GM18526 (cell line): ENCODE measurements around the gene GSAP.

Experiments
- POLR2A ChIP-seq: IDR thresholded peaks from 3 replicates; pipeline ENCODE4 v1.6.1; 2011; ENCODE audit not compliant: insufficient read length; ENCODE audit errors: extremely low read depth

GSAP gene

GRCh38 chr7:77396894-77397547 lies 19.1 kb downstream of the GSAP start:
- no peak for TF ChIP-seq POLR2A

- TF ChIP-seq POLR2A: no peak
Measured at GRCh38 chr7:77395626-77396025, 20.5 kb downstream of the GSAP start.

DNA sequence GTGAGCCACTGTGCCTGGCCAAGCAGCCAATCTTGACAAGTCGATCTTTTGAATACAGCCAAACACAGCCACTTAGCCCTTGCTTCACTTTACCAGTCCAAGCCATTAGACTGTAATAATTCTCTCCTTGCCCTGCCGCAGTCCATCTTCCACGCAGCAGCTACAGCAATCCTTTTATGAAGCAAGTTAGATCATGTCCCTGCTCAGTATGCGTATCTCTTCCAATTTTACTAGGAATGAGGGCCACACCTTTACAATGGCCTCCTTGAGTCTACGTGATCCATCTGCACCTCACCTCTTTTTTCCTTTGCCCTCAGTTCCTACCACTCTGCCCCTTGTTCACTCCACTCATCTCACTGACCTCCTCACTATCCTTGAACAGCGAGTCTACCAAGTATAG lies 22.2 kb downstream of the GSAP start:
- TF ChIP-seq POLR2A: no peak

- no peak for TF ChIP-seq POLR2A
Measured at GRCh38 chr7:77393261-77393660, 22.9 kb downstream of the GSAP start.

DNA sequence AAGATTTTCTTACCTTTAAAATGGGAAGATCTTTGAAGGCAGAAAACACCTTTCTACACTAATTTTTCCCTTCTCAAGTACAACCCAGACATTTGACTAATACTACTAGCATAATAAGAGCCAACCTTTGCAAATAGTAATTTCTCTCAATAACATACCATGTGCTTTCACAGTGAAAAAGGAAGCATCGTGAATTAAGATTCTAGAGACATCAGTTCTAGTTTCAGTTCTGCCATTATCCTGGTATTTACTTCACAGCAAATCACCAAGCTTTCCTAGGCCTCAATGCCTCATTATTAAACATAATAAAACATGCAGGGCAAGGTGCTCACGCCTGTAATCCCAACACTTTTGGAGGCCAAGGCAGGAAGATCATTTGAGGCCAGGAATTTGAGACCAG lies 24.9 kb downstream of the GSAP start:
- no peak for TF ChIP-seq POLR2A

- TF ChIP-seq POLR2A: no peak
Measured at GRCh38 chr7:77388055-77388641, 28.0 kb downstream of the GSAP start.

- TF ChIP-seq POLR2A: no peak
Measured at GRCh38 chr7:77386165-77386822, 29.9 kb downstream of the GSAP start.

- no peak for TF ChIP-seq POLR2A
Measured at GRCh38 chr7:77383333-77383740, 32.8 kb downstream of the GSAP start.

- TF ChIP-seq POLR2A: no peak
Measured at GRCh38 chr7:77382532-77382931, 33.6 kb downstream of the GSAP start.

DNA sequence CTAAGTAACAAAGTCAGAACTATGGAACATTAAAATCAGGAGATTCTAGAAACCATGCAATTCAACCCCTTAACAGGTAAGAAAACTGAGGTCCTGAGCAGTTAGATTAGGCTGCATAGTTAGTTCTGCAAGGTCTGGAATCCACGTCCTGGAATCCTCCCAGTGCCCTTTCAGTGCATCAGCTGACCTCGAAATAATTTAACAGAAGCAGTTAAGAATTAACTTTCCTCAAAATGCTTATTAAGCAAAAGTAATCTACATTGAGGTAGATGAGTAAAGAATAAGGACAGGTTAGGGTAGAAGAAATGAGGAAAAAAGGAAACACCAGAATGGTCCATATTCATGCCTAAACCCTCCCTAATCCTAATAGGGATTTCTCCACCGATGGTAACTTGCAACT lies 37.6 kb downstream of the GSAP start:
- no peak for TF ChIP-seq POLR2A

DNA sequence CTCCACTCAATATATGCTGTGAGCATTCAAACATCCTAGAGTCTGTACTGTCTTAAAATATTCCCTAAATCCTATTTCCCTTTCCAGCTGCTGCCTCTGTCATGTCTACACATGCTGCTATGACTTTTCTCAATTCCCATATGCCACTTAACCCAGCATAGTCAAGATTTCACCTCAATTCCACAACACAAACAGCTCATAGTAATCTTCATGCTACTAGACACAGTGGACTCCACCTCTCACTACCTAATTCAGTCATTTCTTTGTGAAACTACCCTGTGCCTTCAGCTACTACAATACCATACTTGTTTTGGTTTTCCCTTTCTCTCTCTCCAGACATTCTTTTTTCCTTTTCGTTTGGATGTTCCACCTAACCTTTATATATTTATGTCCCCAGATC lies 45.5 kb downstream of the GSAP start:
- no peak for TF ChIP-seq POLR2A

DNA sequence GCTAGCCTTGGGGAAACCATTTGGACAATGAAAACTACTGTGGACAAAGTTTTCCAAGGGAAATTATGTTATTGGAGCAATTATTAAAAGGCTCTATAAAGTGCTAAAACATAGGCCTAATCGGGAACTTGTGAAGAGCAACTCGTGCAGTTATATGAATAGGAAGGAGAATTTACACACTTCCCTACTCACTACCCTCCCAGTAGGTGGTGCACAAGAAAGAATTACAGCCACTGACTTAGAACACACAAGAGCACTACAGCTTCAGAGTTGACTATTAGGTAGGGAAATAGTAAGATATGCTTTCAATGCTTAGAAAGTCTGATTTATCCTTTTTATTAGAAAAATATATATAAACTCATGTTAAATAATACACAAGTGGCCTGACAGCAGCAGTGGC lies 47.2 kb downstream of the GSAP start:
- no peak for TF ChIP-seq POLR2A

DNA sequence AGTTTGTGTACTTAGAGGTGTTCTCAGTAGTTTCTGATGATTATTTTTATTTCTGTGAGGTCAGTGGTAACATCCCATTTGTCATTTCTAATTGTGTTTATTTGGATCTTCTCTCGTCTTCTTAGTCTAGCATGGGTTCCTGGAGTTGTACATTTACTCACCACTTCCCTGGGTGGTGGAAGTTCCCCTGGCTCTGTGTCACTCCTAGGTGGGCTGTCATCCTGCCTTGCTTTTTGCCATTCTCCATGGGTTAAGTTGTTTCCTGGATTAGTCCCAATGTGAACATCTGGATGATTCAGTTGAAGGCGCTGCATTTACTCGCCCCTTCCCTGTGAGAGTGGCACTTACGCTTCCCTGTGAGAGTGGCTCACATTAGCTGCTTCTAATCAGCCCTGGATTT lies 48.2 kb downstream of the GSAP start:
- TF ChIP-seq POLR2A: no peak

GRCh38 chr7:77362905-77363304 lies 53.2 kb downstream of the GSAP start:
- no peak for TF ChIP-seq POLR2A

GRCh38 chr7:77360969-77361368 lies 55.2 kb downstream of the GSAP start:
- TF ChIP-seq POLR2A: no peak

DNA sequence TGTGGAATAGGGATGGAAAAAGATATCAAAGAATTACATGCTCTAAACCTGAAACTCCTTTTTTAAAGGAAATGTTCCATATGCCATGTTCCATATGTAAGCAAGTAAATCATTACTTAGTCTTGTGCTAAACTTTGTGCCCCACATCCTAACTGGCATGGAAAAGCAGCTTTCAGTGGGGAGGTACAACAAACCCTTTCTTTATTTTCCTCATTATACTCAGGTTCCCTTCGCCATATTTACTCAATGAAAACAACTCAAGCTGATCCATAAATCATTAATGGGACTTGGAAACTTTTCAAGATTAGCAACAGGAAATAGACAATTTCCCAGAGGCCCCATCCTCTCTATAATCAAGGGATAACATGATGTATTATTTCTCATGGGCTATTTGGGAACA lies 56.0 kb downstream of the GSAP start:
- TF ChIP-seq POLR2A: no peak

- no peak for TF ChIP-seq POLR2A
Measured at GRCh38 chr7:77359599-77359998, 56.5 kb downstream of the GSAP start.

- TF ChIP-seq POLR2A: no peak
Measured at GRCh38 chr7:77354914-77355313, 61.2 kb downstream of the GSAP start.
